Endothelial cell of umbilical vein (primary cell): ENCODE measurements around the gene PLEKHG5.
"Not testable (repeated sequence)": the region's sequence is repeated elsewhere in the genome, so short reads cannot be mapped to it uniquely, and the experiment has no call there.

Source experiments
- CTCF ChIP-seq, 2 donors: IDR thresholded peaks; 1 replicate in 1 of 2; 2 replicates in 1 of 2; pipeline ENCODE4 v1.5.1; 2011; ENCODE audit warnings: low read length in 2 of 2, mild to moderate bottlenecking in 2 of 2, moderate library complexity in 2 of 2, control low read depth in 1 of 2, inconsistent platforms in 1 of 2, low read depth in 1 of 2; ENCODE audit not compliant: insufficient read depth in 1 of 2; ENCODE audit errors: extremely low read depth in 1 of 2
- EZH2 ChIP-seq: IDR thresholded peaks from 2 replicates; pipeline ENCODE4 v1.6.1; 2012; ENCODE audit warnings: borderline replicate concordance, low read depth, mild to moderate bottlenecking, moderate library complexity, low read length, inconsistent platforms; ENCODE audit not compliant: severe bottlenecking
- GATA2 ChIP-seq: IDR thresholded peaks from 2 replicates; pipeline ENCODE4 v1.7.0; 2011; ENCODE audit warnings: low read depth, mild to moderate bottlenecking, moderate library complexity, mixed read lengths, low read length; ENCODE audit not compliant: insufficient read length, insufficient read depth
- JUN ChIP-seq: IDR thresholded peaks from 2 replicates; pipeline ENCODE4 v1.6.1; 2011; ENCODE audit warnings: borderline replicate concordance, low read depth; ENCODE audit not compliant: insufficient read length, insufficient read depth
- MAX ChIP-seq: IDR thresholded peaks from 2 replicates; pipeline ENCODE4 v1.6.1; 2011; ENCODE audit not compliant: insufficient read depth, insufficient read length
- MYC ChIP-seq: IDR thresholded peaks from one replicate; pipeline ENCODE4 v1.6.1; 2011; ENCODE audit warnings: mild to moderate bottlenecking, low read depth, low read length
- POLR2A ChIP-seq: IDR thresholded peaks from 2 replicates; pipeline ENCODE4 v1.6.1; 2012; ENCODE audit warnings: low read depth, mild to moderate bottlenecking, control low read depth, low read length

GRCh38 chr1:6437012-6437700 lies 54.3 kb downstream of the PLEKHG5 start:
- TF ChIP-seq CTCF (IDR thresholded peaks at IDR 0.05; ENCODE audit: extremely low read depth in 1 of 2, insufficient read depth in 1 of 2, low read depth in 1 of 2, low read length in 2 of 2), result peak; percentile 22 to 48
- not testable (repeated sequence) for TF ChIP-seq POLR2A, EZH2, MYC, JUN, GATA2, MAX
